HG02588 (cell line): ENCODE data around the gene UNC45A.
"Not testable (repeated sequence)": the region's sequence is repeated elsewhere in the genome, so short reads cannot be mapped to it uniquely, and the experiment has no call there.

ENCODE experiments used
- ATAC-seq: cut with Tn5 transposase; IDR thresholded peaks from one replicate; pipeline ENCODE4 v1.9.1; 2021; ENCODE audit warnings: mild to moderate bottlenecking, moderate library complexity; ENCODE audit not compliant: unreplicated experiment

Gene UNC45A

DNA sequence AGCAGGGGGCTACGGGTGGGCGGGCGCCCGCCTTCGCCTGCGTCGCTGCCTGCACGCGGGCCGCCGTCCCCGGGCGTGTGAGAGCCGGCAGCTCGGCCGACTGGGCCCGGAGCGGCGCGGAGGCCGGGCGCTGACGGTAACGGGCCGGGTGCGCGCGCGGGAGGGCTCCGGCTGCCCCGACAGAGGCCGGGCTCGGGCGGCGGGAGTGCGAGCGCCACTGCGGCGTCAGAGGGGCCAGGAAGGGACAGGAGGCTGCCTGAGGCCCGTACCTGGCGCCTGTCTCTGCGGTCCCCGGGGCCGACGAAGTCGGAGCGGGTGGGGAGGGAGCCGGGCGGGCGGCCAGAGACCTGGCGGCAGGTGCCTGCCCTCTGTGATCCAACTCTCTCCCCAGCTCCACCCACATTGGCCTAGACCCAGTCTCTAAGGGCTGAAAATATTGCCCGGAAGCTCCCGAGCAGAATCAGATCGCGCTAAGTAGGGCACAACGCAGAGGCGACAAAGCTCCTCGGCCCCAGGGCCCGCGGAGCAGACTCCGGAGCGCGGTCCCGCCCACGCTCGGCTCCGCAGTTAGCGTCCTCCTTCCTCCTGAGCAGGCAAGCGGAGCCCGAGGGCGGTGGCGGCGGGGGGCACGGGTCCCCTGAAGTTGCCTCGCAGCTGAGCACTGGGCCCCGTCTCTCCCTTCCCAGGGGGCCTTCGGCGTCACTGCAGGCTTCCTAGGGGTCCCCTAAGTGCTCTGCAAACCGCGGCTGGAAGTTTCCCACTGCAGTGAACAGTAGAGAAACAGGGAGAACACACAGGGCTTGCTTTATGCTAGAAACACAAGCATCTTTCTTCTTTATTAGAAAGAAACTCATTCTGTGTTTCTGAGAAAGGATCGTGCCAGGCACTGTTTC lies 32.0 kb upstream of the UNC45A start, which contains the start of gene MAN2A2:
Gene MAN2A2, plus strand, starts transcription at position 463 of the 893 bp plus-strand sequence. CDS start 906 bp downstream, outside the sequence.
- peak; percentile 48 for ATAC-seq

- no peak for ATAC-seq
Observed at GRCh38 chr15:90903733-90904536, 31.1 kb upstream of the UNC45A start.

GRCh38 chr15:90904746-90905145 lies 30.3 kb upstream of the UNC45A start:
- no peak for ATAC-seq

- ATAC-seq, result no peak
Observed at GRCh38 chr15:90905306-90906180, 29.5 kb upstream of the UNC45A start.

- ATAC-seq, result no peak
Observed at GRCh38 chr15:90906181-90906849, 28.8 kb upstream of the UNC45A start.

DNA sequence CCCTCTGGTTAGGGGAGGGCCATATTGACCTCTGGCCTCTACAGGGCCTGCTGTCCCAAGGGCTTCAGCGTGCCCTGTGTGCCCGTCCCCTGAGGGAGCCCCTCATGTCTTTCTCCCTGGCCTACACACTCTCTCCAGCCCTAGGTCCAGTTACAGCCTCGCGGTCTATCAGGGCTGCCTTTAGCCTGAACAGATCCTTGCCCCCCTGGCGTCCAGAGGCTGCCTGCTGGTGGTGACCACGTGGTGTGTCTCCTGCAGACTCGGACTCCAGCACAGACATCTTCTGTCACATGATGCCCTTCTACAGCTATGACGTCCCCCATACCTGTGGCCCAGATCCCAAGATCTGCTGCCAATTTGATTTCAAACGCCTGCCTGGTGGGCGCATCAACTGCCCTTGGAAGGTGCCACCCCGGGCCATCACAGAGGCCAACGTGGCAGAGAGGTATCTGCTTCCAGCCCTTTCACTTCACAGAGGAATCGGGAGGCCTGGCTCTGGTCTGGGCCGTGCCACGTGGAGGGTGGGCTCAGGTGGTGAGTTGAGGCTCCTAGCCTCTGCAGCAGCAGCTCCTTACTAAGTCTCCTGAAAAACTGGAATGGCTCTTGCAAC lies 27.9 kb upstream of the UNC45A start:
- no peak for ATAC-seq

DNA sequence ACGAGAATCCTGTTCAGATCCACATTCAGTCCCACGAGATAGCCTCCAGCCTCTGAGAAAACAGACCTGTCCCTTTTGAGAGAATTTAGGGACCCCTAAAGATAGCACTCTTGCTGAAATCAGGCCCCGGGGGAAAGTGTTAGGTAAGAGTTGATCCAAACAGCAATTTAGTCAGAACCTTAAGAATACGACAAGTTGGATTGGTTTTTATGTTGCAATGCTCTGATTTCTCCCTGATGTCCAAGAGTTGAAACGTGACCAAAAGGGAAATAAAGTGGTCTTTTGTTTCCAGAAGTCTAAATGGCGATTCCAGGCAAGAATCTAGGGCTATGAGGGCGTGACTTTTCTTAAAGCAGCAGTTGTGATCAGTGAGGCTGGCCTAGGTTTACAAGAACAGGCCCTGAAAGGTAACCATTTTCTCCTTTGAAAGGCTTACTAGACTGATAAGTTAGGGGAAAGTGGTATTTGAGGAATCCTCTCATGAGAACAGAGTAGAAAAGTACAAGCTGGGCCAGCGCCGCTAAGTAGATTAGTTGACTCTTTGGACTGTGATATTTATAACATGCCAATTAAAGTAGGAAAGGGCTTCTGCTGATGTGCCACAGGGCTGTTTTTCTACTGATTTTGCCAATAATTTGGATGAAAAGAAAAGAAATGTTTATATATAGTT lies 27.1 kb upstream of the UNC45A start:
- ATAC-seq, result no peak

- ATAC-seq, result not testable (repeated sequence)
Observed at GRCh38 chr15:90909449-90909848, 25.6 kb upstream of the UNC45A start.

GRCh38 chr15:90909976-90910375 lies 25.1 kb upstream of the UNC45A start:
- no peak for ATAC-seq

DNA sequence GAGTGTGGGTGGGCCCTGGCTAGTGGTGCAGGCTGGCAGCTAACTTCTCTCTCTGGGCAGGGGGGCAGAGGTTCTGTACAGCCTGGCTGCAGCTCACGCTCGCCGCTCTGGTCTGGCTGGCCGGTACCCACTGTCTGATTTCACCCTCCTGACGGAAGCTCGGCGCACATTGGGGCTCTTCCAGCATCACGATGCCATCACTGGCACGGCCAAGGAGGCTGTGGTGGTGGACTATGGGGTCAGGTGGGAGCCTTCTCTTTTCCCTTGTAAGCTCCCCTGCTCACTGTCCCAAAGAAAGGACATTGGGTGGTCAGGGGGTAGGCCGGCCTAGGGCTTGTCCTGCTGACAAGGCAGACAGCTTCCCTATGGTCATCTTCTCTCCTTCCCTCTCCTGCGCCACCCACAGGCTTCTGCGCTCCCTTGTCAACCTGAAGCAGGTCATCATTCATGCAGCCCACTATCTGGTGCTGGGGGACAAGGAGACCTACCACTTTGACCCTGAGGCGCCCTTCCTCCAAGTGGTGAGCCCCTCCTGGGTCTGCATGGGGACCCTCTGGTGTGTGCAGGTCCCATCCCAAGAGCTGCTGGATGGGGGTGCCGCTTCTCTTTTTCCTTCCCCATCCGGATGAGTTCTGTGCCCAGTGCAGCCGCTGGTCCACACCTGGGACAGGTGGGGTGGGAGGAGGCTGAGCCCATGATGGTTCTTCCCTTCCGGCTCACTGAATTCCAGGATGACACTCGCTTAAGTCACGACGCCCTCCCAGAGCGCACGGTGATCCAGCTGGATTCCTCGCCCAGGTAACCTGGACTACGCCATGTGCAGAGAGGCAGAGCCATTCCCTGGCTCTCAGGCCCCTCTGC lies 24.4 kb upstream of the UNC45A start:
- no peak for ATAC-seq

- ATAC-seq, result no peak
Observed at GRCh38 chr15:90911302-90911623, 23.8 kb upstream of the UNC45A start.

DNA sequence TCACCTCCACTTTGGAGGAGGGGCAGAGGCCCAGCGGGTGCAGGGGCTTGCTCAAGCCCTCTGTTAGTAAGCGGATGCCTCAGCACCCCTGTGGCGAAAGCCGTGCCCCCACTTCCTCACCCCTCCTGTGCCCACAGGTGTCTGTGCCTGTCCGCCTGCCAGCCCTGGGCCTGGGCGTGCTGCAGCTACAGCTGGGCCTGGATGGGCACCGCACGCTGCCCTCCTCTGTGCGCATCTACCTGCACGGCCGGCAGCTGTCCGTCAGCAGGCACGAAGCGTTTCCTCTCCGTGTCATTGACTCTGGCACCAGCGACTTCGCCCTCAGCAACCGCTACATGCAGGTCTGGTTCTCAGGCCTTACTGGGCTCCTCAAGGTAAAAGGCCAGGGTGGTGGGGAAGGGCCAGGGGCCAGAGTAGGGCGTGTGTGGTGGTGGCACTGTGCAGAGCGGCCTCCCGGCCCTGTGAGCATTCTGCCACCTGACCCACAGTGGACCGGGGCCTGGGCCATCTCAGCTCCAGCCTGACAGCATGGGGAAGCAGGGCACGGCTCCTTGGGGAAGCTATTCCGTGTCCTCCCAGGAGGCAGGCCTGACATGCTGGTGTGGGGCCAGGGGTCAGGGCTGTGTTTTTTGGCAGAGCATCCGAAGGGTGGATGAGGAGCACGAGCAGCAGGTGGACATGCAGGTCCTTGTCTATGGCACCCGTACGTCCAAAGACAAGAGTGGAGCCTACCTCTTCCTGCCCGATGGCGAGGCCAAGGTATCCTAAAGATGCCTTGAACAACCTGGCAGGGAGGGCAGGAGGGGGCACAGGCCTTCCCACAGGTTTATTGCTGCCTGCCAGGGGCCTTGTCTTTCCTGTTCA lies 22.9 kb upstream of the UNC45A start:
- no peak for ATAC-seq

DNA sequence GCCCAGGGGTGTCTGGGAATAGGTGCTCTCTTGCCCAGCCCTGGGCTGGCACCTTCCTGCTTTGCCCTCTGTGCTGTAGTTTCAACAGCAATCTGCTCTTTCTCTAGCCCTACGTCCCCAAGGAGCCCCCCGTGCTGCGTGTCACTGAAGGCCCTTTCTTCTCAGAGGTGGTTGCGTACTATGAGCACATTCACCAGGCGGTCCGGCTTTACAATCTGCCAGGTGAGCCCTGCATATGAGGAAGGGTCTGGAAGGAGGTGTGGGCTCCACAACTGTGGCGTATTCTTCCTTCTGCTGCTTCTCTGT lies 22.4 kb upstream of the UNC45A start:
- ATAC-seq, result no peak

GRCh38 chr15:90913398-90913944 lies 21.6 kb upstream of the UNC45A start:
- ATAC-seq, result no peak

GRCh38 chr15:90914305-90915080 lies 20.6 kb upstream of the UNC45A start:
- no peak for ATAC-seq

GRCh38 chr15:90915216-90915807 lies 19.8 kb upstream of the UNC45A start:
- ATAC-seq, result no peak
